ENCODE data around the gene SLC18B1. TPM values are rescaled to one million over a fixed set of nuclear protein-coding genes. Genes with fewer than 3 reads are reported as not detected.
A peak's percentile ranks its signal among the peaks of the same experiment; 100 is the strongest.

Gene SLC18B1
- total RNA-seq (2022) (23.9 and 25.9 TPM in 2 replicates), Bru-seq, nascent RNA (percentile 68 among the genes with signal in this experiment), BruChase-seq, experiment 1, labeled RNA remaining after a 6-hour chase (percentile 72 among the genes with signal in this experiment), BruChase-seq, experiment 2, labeled RNA remaining after a 2-hour chase (percentile 71 among the genes with signal in this experiment)
- long read RNA-seq, transcript SLC18B1-201 (14 exons, 2,368 nt), result major isoform, 43 of 57 reads
- long read RNA-seq, partial matches to known transcripts, result 1 of 57 reads
- long read RNA-seq, other reads (novel, unspliced or antisense), result 13 of 57 reads

DNA sequence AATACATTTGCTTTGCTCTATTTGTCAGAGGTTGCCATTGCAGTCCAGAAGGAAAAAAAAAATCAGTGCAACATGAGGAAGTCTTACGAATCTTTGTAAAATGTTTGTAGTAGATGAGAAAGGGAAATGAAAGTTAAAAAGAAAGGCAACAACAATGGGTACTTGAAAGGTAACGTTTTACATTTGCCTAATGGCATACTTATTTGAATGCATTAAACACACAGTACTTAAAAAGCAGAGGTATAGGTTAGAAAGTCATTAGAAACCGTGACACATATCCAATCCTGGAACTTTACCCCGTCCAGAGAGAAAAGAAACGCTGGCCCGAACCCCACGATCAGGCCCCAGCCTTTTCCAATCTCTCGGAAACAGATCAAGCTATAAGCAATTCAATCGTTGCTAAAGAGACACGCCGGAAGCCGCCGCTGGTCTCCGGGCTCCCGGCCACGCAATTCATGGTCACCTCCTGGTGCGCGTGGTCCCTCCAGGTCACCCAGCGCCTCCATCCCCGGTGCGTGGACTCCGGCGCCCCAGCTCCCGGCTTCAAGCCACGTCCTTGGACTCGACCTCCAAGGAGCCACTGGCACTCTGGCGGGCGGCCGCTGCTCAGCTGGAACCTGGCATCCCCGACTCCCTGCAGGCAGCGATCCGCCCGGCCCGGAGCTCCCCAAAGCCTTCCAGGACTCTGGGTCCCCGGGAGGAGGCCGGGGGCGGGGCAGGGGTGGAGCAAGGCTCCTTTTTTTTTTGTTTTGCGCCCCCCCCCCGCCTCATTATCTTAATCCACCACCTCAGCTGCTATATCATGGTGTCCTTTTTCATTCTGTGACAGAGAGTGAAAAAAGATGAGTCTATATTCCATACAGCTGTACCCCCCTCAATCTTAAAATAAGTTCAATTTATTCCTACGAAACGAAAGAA is at the start of gene SLC18B1:
SLC18B1 (minus strand) TSS at position 687 of the 918 bp plus-strand sequence; CDS start at position 506, 181 bp downstream.
- intact Hi-C loops (cut with micrococcal nuclease; ENCODE audit: unreplicated experiment), result no loop called here
- no peaks in the 10 kb centered on the region for H3K9me3 Mint-ChIP-seq (ENCODE audit: low read depth, unreplicated experiment)
- BruUV-seq (replicated peaks), result TSS peak; percentile 34
- peaks cover 35% of the 10 kb centered on the region for H3K36me3 Mint-ChIP-seq (ENCODE audit: insufficient read depth, unreplicated experiment)
- H3K4me1 Mint-ChIP-seq (ENCODE audit: low read depth, unreplicated experiment), result no peaks in the 10 kb centered on the region
- no peaks in the 10 kb centered on the region for H3K27me3 Mint-ChIP-seq (ENCODE audit: unreplicated experiment)
- TF ChIP-seq, protein P1, sequence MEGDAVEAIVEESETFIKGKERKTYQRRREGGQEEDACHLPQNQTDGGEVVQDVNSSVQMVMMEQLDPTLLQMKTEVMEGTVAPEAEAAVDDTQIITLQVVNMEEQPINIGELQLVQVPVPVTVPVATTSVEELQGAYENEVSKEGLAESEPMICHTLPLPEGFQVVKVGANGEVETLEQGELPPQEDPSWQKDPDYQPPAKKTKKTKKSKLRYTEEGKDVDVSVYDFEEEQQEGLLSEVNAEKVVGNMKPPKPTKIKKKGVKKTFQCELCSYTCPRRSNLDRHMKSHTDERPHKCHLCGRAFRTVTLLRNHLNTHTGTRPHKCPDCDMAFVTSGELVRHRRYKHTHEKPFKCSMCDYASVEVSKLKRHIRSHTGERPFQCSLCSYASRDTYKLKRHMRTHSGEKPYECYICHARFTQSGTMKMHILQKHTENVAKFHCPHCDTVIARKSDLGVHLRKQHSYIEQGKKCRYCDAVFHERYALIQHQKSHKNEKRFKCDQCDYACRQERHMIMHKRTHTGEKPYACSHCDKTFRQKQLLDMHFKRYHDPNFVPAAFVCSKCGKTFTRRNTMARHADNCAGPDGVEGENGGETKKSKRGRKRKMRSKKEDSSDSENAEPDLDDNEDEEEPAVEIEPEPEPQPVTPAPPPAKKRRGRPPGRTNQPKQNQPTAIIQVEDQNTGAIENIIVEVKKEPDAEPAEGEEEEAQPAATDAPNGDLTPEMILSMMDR (IDR thresholded peaks at IDR 0.05; ENCODE audit: unreplicated experiment), result no peak
- no peak within 1 kb of the TSS for H3K4me3 Mint-ChIP-seq (ENCODE audit: low read depth, unreplicated experiment)
- DNase-seq, result peak; percentile 69
- CTCF ChIA-PET, result interaction anchor here (0.6 kb wide), 1 partner anchor 129 kb away, joined by 3 read pairs; no protein-coding TSS in a partner anchor
- H3K27ac Mint-ChIP-seq (ENCODE audit: unreplicated experiment), result peak within 1 kb of the TSS; percentile 63

- Mint-ChIP-seq H3K9me3 (ENCODE audit: low read depth, unreplicated experiment) (peaks cover 2% of the 10 kb centered on the region), H3K36me3 (ENCODE audit: insufficient read depth, unreplicated experiment) (no peaks in the 10 kb centered on the region), H3K4me3 (ENCODE audit: low read depth, unreplicated experiment) (no peak overlapping the region), H3K4me1 (ENCODE audit: low read depth, unreplicated experiment) (no peaks in the 10 kb centered on the region), H3K27ac (ENCODE audit: unreplicated experiment) (no peak overlapping the region), H3K27me3 (ENCODE audit: unreplicated experiment) (no peaks in the 10 kb centered on the region)
- no peak for DNase-seq
- intact Hi-C loops (cut with micrococcal nuclease; ENCODE audit: unreplicated experiment), result no loop called here
- BruUV-seq (replicated peaks), result no TSS peak
- CTCF ChIA-PET, result no interaction called here
- TF ChIP-seq, protein P1 (IDR thresholded peaks at IDR 0.05; ENCODE audit: unreplicated experiment), result no peak
Measured at GRCh38 chr6:132843316-132844035, 45.0 kb upstream of the SLC18B1 start.

GRCh38 chr6:132841966-132842365 is 43.5 kb upstream of the SLC18B1 start:
- BruUV-seq (replicated peaks), result no TSS peak
- DNase-seq, result no peak
- no peak overlapping the region for H3K27ac Mint-ChIP-seq (ENCODE audit: unreplicated experiment)
- CTCF ChIA-PET, result no interaction called here
- no peaks in the 10 kb centered on the region for H3K36me3 Mint-ChIP-seq (ENCODE audit: insufficient read depth, unreplicated experiment)
- no peak overlapping the region for H3K4me3 Mint-ChIP-seq (ENCODE audit: low read depth, unreplicated experiment)
- no peaks in the 10 kb centered on the region for H3K4me1 Mint-ChIP-seq (ENCODE audit: low read depth, unreplicated experiment)
- H3K9me3 Mint-ChIP-seq (ENCODE audit: low read depth, unreplicated experiment), result no peaks in the 10 kb centered on the region
- intact Hi-C loops (cut with micrococcal nuclease; ENCODE audit: unreplicated experiment), result no loop called here
- H3K27me3 Mint-ChIP-seq (ENCODE audit: unreplicated experiment), result no peaks in the 10 kb centered on the region
- TF ChIP-seq, protein P1 (IDR thresholded peaks at IDR 0.05; ENCODE audit: unreplicated experiment), result no peak

GRCh38 chr6:132832891-132833290 is 34.5 kb upstream of the SLC18B1 start:
- no peak for DNase-seq
- Mint-ChIP-seq H3K4me1 (ENCODE audit: low read depth, unreplicated experiment) (no peaks in the 10 kb centered on the region), H3K27ac (ENCODE audit: unreplicated experiment) (no peak overlapping the region), H3K4me3 (ENCODE audit: low read depth, unreplicated experiment) (no peak overlapping the region), H3K27me3 (ENCODE audit: unreplicated experiment) (no peaks in the 10 kb centered on the region), H3K9me3 (ENCODE audit: low read depth, unreplicated experiment) (no peaks in the 10 kb centered on the region), H3K36me3 (ENCODE audit: insufficient read depth, unreplicated experiment) (no peaks in the 10 kb centered on the region)
- no TSS peak for BruUV-seq (replicated peaks)
- TF ChIP-seq, protein P1 (IDR thresholded peaks at IDR 0.05; ENCODE audit: unreplicated experiment), result no peak
- intact Hi-C loops (cut with micrococcal nuclease; ENCODE audit: unreplicated experiment), result loop anchor here (5.0 kb wide), 1 partner anchor 344 kb away; no protein-coding TSS in a partner anchor
- CTCF ChIA-PET, result no interaction called here

Measured in Calu3 (cell line).